Right ventricle myocardium inferior (tissue), 1 donor: ENCODE data around the gene ALDH3B1. TPM values are rescaled to one million over a fixed set of nuclear protein-coding genes. Genes with fewer than 3 reads are reported as not detected.

Experiments used
- ATAC-seq: fragments of 200-7000 bp; cut with Tn5 transposase; one replicate; pipeline ENCODE4 v1.9.1; 2020; ENCODE audit warnings: mild to moderate bottlenecking, moderate library complexity
- DNase-seq: peaks from one replicate; pipeline ENCODE4 v3.0.0; 2021; ENCODE audit errors: missing footprints
- intact Hi-C: fragments of 100-400 bp; cut with DNase I; formaldehyde crosslinking; loops from one replicate; pipeline ENCODE4 v1.11.0; 2022
- microRNA-seq: library from miRNA; unstranded; fragments of <30 nt; microRNA quantifications from one replicate; pipeline ENCODE4 v1.2.0, GENCODE V29; 2020
- total RNA-seq: library from RNA; stranded (reverse); fragmentation: NEBNext Ultra II Directional; extraction: Animal tissue kit (Norgen Biotek cat#: 25700); gene quantifications from one replicate; pipeline ENCODE4 v1.2.1, GENCODE V29; 2021
- donor health status: DM: no; HTN: yes; CAD: no; lungs with severe emphysema.

The ALDH3B1 gene
- total RNA-seq, 1 donor from 2014 or later: 3.5 TPM

DNA sequence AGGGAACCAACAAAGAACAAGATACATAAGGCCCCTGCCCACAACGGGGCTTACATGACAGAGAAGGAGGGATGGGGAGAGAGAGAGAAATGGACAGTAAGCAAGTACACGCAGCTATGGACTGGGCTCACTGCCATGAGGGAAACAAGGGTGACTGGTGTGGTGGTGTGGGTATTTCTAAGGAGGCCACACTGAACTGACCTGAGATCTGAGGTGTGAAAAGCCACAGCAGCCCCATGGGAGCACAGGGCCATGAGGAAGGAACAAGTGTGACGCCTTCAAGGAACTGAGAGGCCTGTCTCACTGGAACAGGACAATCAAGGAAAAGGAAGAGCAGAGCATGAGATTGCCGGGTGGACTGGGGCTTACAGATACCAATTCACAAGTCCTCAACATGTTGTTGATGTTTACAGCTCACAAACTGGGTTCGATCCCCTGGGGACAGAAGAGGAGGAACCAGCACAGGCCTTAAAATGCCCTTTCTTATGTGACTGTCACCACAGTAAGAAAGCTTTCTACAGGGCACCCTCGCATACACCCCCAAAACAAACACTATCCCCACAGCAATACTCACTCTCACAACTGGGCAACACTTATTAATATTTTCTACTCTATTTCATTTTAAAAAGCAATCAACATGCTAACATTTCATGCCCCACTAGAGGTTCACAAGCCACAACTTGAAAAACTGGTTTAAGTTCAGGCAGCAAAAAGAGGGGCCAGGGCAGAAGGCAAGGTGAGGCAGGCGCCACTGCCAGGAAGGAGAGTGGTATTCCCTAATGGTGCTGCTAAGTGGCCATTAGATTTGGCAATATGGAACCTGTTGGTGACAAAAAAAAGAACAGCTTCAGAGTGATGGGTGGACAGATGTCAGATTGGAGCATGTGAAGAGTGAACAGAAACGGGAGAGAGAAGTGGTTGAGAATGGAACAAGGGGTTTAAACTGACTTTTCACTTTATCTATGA is 67.8 kb downstream of the ALDH3B1 start:
- peak; percentile 49 for ATAC-seq
- DNase-seq: no peak
- intact Hi-C loops: no loop called here

Small RNA genes lying within 50 kb of the gene (microRNA-seq; reads per million reads assigned to microRNA genes)
- not detected for gene MIR4691
- not detected for gene MIR6753
- gene MIR7113: 2.5 reads per million

Other genes starting within 250 kb of the ALDH3B1 start
- gene UNC93B1, start 6.2 kb upstream of the ALDH3B1 start, total RNA-seq: 9.0 TPM
- 479 TPM for gene NDUFS8, start 20.4 kb downstream of the ALDH3B1 start, total RNA-seq
- 30.4 TPM for gene TCIRG1, start 28.7 kb downstream of the ALDH3B1 start, total RNA-seq
- 7.6 TPM for gene CHKA, start 111.1 kb downstream of the ALDH3B1 start, total RNA-seq
- 29.1 TPM for gene KMT5B, start 203.0 kb downstream of the ALDH3B1 start, total RNA-seq